ENCODE measurements around the gene TAS2R3.

DNA sequence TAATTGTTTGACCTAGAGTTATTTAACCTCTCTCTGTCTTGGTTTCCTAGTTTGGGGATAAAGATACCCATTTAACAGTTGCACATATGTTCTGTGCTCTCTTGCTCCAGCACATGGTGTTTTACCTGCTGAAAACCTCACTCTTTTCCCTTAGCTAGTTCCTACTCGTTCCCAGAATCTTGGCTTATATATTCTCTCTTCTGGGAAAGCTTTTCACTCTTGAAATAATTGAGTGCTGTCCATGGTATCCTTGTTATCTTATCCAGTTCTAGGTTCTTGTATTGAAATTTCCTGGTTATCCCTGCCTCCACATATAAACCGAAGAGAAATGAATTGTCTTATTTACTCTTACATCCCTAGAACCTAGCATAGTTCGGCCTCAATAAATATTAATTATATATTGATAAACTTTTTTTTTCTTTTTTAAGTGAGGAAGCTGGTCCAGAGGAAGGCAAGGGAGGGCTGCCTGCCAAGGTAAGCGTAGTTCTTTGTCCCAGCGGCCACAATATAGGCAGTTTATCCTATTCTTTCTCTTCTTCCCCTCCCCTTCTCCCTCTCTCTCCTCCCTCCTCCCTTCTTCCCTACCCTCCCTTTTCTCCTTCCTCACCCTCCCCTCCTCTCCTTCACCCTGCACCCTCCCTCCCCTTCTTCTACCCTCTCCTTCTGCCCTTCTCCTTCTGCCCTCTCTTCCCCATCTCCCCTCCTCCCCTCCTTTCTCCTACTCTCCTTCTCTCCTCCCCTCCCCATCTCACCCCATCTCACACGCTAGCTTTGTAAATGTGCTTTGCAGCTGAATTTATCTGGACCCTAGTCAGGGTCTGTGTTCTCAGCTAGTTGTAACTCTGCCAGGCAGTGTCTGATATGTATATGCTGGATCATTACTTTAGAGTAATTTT is 47.9 kb upstream of the TAS2R3 start:
- TF ChIP-seq, protein P1, sequence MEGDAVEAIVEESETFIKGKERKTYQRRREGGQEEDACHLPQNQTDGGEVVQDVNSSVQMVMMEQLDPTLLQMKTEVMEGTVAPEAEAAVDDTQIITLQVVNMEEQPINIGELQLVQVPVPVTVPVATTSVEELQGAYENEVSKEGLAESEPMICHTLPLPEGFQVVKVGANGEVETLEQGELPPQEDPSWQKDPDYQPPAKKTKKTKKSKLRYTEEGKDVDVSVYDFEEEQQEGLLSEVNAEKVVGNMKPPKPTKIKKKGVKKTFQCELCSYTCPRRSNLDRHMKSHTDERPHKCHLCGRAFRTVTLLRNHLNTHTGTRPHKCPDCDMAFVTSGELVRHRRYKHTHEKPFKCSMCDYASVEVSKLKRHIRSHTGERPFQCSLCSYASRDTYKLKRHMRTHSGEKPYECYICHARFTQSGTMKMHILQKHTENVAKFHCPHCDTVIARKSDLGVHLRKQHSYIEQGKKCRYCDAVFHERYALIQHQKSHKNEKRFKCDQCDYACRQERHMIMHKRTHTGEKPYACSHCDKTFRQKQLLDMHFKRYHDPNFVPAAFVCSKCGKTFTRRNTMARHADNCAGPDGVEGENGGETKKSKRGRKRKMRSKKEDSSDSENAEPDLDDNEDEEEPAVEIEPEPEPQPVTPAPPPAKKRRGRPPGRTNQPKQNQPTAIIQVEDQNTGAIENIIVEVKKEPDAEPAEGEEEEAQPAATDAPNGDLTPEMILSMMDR (IDR thresholded peaks at IDR 0.05; ENCODE audit: low read depth, low read length, poor library complexity, severe bottlenecking), result no peak
- no peak for TF ChIP-seq EZH2phosphoT487 (IDR thresholded peaks at IDR 0.05; ENCODE audit: borderline replicate concordance, low read length)
